ENCODE data around the gene WDR91. TPM values are rescaled to one million over a fixed set of nuclear protein-coding genes. Genes with fewer than 3 reads are reported as not detected.
A peak's percentile ranks its signal among the peaks of the same experiment; 100 is the strongest.

WDR91 gene
- total RNA-seq, 1 donor from 2014 or later = 15.0 TPM

DNA sequence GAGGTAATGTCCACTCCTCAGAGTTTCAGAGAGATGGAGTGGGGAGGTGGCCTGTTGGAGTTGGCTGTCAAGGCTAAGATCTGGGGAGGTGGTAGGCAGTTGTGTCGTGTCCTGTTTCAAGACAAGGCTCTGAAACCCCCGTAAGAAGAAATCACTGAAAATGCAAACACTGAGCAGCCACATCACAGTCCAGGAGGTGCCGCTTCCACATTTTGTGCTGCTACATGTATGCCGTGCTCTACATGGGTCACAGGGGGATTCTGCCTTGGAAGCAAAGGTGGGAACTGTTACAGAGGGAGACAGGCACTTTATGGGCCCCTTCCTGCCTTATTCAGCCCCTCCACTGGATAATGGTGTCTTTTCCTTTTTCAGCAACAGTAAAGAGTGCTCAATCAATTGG, 11.9 kb downstream of the WDR91 start:
- no peak for DNase-seq (ENCODE audit: low spot score)

DNA sequence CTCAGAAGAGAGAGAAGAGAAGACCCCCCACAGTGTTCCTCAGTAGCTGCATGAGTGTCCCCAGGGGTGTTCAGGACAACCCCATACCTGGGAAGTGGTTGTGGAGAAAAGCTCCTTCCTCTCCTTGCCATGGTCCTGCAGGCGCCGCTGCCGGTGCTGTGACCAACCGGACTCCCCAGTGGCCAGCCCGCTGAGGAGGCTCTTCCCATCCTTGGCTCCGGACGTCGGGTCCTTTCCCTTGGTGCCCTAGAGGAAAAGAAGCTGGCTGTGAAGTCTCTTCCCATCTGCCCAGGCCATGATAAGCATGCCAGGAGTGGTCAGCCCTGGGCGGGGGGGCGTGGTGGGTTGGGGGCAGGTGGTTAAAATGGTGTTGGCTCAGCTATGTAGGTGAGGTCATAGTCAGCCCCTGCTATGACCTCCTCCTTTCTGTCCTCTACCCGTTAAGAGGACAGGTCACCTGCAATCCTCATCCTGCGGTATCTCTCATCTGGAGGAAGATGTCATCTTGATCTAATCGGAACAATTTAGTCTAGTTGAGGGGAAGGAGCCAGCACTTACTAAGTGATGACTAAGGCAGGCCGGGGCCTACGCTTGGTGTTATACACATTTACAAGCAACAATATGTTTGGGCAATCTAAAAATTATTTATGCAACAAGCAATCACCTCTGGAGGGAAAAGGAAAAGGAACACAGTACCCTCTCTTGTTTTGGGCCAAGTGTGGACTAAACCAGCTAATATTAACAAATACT, 13.2 kb downstream of the WDR91 start:
- DNase-seq (ENCODE audit: low spot score) = no peak

DNA sequence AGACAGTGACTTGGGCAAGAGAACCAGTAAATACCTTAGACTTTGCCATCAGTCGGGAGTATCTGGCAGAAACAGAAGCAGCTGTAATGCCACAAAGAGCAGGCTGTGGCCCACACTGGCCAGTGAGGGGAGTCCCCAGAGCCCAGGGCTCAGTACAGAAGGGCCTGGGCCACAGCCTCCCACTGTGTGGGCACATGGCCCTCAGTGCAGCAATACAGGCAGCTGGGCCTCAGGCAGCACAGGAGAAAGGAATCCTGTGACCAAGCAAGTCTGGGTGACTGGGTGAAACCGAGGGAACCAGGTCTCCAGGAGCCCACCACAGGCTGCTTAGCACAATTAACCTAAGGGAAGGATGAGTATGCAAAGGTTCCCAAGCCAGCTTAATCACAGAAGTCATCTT, 14.0 kb downstream of the WDR91 start:
- no peak for DNase-seq (ENCODE audit: low spot score)

DNA sequence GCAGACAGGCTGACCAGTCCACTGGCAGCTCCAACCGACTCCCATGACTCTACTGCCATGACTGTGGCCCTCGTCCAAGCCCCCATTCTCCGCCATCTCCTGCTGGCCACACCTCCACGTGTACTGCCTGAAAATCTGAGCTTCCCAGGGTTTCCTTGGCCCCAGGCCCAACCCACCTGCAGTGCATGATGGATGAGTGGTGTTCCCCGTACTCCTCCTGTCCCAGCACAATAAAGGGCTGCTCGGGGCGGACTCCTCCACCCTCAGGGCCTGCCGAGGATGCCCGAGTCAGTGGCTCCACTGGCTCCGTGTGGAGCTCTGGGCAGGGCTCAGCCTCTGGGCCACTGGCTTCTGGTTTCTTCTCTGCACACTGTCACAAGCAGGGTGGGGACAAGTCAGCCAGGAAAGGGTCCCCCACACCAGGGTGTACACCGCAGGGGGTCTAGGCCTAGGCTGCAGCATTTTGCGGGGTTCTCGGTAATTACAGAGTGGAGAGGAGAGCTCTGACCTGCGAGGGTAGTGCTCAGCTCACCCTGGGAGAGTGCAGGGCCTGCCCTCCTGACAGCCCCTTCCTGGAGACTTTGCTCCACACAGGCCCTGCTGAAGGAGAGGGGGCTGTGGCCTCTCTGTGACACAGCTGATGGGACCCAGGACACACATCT, 15.2 kb downstream of the WDR91 start:
- DNase-seq (ENCODE audit: low spot score) = no peak

DNA sequence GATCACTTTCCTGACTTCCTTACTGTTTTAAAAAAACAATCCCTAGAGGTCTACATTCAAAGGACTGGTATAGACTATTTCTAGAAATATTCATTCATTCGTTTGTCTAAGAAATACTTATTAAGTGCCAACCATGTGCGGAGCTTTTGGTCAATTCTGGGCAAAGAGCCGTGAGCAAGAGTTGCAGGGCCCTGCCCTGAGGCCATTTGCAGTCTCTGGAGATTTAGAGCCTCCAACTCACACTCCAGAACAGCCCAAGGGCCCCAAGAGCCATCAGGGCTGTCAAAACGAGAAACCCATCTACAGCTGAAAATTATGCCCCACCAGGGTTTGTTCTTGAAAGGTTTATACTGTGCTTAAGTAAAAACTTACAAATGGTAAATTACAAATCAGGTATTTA, 16.2 kb downstream of the WDR91 start:
- DNase-seq (ENCODE audit: low spot score) = no peak

DNA sequence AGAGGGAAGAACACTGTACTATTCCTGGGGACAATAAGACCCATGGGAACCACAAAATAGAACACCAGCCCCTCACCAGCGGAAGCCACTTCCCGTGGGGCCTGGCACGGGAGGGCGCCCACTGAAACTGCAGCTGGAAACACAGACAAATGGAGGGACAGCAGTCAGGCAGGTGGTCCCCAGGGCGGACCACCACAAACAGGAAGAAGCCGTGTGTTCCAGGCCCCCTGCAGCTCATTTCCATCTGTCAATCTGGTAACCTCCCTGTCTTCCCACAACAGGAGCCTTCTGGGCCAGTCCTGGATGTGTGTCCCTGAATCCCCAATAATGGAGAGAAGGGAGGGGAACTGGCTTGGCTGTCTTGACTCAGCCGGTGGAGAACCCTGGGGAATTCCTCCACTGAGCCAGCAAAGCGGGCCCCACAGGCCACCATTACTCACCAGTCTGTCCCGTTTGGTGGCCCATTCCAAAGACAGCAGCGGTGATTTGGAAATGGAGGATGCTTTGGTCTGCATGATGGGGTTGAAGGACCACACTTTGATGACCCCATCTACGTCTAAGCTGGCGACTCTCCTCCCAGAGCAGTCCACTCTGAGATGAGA, 16.7 kb downstream of the WDR91 start:
- DNase-seq (ENCODE audit: low spot score) = no peak

DNA sequence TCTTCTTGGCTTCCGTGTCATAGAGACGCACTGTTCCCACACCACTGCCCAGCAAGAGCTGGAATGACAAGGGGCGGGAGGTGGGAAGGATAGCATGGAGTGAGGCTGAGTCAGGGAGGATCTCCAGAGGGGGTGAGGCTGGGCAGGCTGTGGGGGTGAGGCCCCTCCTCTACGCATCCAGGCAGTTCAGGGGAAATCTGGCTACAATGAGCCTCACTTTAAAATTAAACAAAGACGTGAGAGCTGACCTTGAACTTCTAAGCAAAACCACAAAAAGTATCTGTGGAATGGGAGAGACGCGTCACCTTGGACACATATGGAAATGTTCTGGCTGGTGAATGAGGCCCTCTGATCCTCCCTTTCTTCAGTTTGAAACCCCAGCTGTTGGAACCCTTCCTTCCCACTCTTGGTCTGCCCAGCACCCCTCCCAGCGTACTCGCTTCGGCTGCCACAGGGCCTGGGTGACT, 17.7 kb downstream of the WDR91 start:
- no peak for DNase-seq (ENCODE audit: low spot score)

DNA sequence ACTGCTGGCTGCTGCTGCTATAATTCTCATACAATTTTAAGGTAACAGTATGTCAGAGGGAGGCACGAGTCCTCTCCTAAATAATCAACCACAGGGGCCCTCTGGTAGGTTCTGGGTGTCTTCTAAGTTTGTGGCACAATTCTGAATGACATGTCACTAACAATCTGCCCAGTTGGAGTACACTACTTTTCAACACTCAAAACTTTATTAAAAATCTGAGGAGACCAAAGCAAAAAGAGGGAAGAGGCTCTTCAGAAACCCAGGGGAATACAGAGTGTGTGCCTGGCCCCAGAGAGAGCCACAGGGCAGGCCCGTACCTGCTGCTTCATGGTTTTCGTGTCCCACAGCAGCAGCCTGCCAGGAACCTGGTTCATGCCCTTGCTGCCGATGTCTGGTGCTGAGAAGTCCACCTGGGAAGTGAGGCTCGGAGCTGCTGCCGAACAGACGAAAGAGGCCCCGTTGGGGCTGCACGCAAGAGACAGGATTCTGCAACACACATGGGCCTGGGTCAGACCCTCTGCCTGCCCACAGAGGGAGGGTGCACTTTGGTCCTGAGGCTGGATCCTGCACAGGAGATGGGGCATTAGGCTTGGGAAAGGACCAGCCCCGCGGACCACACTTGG, 18.3 kb downstream of the WDR91 start:
- no peak for DNase-seq (ENCODE audit: low spot score)

DNA sequence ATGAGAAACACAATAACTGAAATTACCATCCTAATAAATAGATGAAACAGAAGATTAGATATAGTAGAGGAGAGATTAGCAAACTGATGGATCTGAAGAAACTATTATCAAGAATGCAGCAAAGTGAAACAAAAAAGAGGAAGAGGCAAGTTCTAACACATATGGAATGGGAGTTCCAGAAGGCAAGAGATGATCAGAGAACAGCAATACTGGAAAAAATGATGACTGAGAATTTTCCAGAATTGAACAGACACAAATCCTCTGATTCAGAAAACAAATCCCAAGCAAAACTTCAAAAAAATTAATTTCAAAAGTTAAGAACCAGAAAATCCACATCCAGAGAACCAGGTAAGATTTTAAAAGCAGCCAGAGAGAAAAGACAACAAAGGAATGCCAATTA, 20.6 kb downstream of the WDR91 start:
- DNase-seq (ENCODE audit: low spot score) = no peak

DNA sequence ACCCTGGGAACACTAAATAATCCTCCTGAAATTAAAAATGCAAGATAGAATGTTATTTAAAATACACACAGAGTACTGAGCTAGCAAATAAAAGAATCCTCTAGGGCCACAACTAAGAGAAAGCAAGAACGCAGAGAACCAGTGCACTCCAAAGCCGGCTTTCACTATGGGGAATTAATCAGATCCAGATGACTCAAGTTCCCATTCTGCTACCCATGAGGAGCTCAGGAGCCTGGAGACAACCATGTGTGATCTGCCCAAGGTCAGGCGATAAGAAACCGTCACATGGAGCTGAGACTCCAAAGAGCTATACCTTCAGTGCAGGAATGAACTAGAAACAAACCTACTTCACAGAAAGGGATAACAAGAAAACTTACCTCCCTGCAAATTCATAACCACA, 21.4 kb downstream of the WDR91 start:
- no peak for DNase-seq (ENCODE audit: low spot score)

- peak; percentile 55 for DNase-seq (ENCODE audit: low spot score)
Measured at GRCh38 chr7:135189221-135189662, 22.1 kb downstream of the WDR91 start.

- peak; percentile 65 for DNase-seq (ENCODE audit: low spot score)
Measured at GRCh38 chr7:135188298-135188984, 22.9 kb downstream of the WDR91 start.

DNA sequence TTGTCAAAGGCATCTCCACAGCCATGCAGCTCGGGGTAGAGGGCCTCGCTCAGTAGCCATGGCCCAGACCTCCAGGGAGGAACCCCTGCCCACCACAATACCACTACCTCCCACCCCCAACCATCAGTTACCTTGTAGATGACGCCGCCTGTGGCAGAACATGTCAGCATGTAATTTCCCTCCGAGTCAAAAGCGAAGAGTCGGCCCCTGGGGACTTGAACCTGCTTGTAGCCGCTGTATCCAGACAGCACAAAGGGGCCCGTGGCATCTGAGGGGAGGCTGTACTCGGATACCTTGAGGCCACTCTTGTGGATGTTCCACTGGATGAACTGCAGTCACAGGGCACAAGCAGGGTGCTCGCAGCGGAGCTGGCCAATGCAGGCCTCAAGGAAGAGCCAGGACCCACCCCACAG, 24.5 kb downstream of the WDR91 start:
- DNase-seq (ENCODE audit: low spot score) = peak; percentile 80

DNA sequence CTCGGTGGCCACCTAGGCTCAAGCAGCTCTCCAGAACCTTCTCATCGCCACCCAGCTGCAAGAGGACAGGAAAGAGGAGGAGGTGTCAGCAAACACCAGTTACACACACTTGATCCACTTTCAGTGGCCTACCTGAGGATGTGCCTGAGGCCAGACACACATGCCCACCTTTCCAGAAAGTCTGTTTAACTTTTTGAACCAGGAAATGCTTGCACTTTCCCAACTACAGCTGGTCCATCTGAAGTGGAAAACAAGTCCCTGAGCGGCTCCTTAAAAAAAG, 25.1 kb downstream of the WDR91 start:
- DNase-seq (ENCODE audit: low spot score) = no peak

DNA sequence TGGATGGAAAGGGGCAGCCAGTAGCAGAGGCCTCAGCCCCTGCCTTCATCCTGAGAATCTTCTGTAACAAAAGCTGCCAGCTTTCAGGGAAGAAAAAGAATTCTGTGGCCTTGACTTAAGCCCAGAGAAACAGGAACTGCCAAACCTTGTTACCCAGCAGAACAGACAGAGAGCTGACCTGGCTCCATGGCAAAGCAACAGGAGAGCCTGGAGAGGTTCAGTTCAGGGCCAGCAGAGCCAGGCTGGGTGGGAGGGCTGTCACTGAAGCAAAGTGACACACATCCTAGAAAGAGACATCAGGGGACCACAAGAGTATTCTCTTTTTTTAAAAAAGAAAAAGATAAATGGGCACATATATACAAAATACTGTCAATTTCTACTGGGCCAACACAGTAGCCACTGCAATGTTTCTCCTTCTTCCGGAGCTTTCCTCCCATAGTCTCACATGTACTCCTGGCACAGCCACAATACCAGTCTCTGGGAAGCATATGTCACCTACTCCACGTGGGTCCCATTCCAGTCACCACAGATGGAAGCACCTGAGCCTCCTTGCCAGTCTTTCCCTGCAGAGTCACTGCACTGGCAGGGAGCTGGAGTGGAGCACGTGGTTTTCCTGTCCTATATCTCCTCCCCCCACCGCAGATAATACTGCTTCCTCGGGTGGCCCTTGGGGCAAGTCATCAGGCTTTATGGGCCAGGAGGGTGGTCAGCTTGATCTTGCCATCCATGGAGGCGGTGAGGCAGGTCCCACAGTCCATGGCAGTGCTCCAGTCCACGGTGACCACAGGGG, 25.7 kb downstream of the WDR91 start:
- DNase-seq (ENCODE audit: low spot score) = peak; percentile 82

- DNase-seq (ENCODE audit: low spot score) = no peak
Measured at GRCh38 chr7:135184254-135184841, 27.0 kb downstream of the WDR91 start.

DNA sequence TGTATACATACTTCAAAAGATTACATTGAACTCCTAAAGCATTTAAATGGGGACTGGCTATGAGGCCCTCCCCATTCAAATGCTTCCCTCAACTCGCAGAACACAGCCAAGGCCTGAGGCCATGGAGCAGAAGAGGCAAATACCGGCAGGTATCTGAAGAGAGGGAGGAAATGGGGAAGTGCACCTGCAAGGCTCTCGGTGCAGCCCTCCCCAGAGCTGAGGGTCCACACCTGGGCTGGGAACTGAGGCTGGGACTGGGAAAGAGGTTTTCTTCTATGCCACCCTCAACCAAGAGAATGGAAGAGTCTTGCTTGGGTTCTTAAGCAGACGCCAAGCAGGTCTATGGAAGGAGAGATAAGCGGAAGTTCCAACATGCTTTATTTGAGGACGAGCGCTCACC, 27.8 kb downstream of the WDR91 start:
- no peak for DNase-seq (ENCODE audit: low spot score)

DNA sequence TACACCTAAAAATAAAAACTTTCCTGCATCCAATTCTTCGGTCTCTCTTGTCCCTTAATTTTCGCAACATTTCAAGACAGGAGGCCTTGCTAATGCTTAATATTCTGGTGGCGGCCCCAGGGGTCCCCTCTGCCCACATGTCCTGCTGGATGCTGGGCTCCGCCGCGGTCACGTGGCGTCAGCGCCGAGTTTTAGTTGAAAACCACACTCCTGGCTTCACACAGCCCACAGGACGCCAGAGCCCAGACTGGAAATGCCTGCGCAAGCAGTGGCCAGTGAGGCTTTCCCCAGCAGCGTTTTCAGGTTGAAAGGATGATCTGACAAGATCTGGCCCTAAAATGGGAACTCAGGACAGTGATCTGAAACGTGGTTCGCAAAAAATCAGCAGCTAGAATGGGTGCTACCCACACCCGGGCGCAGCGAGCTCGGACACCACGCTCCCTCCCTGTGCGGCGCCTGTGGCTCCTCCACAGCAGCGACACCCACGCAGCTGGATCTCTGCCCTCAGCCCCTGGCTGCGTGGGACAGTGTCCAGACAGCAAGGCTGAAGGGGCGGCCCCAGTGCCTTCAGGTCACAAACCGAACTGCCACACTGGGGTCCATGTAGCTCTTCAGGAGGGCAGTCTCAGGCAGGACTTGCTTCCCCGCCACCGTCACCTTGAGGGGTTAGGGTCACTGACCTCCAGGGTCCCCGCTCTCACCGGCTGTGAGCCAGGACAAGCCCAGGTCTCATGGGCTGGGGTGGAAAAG, 29.2 kb downstream of the WDR91 start:
- no peak for DNase-seq (ENCODE audit: low spot score)

DNA sequence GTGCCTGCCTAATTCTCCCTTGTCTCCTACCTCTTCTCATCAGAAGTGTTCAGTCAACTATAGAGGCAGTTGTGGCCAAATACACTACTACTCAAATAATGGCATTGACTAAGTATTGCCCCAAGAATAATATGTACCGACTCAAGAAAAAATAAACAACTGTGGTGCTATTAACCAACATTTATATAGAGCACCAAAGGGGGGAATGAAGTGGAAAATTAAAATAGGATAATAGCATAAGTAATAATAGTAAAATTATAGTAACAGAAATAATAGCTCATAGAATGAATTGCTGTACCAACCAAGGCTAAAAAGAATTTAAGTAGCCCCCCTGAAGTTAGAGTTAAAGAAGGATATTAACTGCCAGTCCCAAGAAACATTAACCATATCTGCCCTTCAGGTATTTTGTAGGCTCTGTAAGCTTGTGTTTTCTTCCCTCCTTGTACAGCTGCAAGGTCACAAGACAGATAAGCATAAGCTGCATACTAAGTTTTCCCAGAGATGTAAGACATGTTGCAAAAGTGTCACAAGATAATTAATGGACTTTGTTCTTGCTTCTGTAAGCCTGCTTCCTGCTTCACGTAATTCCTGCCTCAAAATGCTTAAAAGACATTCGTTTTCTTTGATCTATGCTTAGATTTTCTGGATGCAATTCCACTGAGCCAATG, 29.9 kb downstream of the WDR91 start:
- DNase-seq (ENCODE audit: low spot score) = no peak
